ENCODE data around the gene GNAS. TPM values are rescaled to one million over a fixed set of nuclear protein-coding genes. Genes with fewer than 3 reads are reported as not detected.

The GNAS gene
- total and polyA plus RNA-seq, 9 of the 15 experiments (the other 6 are each of a cell fraction or from before 2014, with no cell fraction given) = 128 to 648 (median 266) TPM

DNA sequence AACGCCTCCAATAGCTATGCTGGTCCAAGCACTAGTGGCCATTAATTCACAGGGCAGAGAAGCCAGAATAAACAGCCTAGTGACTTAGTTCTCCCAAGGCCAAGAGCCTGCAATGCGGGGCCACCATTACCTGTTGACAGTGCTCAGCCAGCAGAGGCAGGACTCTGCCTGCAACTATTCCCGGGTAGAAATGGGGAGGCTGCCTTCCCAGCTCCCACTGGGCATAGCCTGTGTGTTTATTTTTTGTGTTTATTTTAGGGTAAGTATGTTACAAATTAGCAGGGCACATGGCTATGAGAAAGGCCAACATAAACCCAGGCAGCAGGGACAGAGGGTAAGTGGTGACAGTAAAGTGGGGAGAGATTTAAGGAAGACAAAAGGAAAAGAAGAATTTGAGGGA is 6.8 kb upstream of the GNAS start (continued):
- TF ChIP-seq MGA (IDR thresholded peaks at IDR 0.05) = no peak
- TF ChIP-seq, protein P1, sequence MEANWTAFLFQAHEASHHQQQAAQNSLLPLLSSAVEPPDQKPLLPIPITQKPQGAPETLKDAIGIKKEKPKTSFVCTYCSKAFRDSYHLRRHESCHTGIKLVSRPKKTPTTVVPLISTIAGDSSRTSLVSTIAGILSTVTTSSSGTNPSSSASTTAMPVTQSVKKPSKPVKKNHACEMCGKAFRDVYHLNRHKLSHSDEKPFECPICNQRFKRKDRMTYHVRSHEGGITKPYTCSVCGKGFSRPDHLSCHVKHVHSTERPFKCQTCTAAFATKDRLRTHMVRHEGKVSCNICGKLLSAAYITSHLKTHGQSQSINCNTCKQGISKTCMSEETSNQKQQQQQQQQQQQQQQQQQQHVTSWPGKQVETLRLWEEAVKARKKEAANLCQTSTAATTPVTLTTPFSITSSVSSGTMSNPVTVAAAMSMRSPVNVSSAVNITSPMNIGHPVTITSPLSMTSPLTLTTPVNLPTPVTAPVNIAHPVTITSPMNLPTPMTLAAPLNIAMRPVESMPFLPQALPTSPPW (CRISPR knock-in tag; IDR thresholded peaks at IDR 0.05) = no peak
- TF ChIP-seq, protein P2, sequence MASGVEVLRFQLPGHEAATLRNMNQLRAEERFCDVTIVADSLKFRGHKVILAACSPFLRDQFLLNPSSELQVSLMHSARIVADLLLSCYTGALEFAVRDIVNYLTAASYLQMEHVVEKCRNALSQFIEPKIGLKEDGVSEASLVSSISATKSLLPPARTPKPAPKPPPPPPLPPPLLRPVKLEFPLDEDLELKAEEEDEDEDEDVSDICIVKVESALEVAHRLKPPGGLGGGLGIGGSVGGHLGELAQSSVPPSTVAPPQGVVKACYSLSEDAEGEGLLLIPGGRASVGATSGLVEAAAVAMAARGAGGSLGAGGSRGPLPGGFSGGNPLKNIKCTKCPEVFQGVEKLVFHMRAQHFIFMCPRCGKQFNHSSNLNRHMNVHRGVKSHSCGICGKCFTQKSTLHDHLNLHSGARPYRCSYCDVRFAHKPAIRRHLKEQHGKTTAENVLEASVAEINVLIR (CRISPR knock-in tag; IDR thresholded peaks at IDR 0.05) = no peak
- no peak for TF ChIP-seq CGGBP1 (CRISPR knock-in tag; IDR thresholded peaks at IDR 0.05)
- no peak for TF ChIP-seq ZSCAN29 (IDR thresholded peaks at IDR 0.05)
- TF ChIP-seq ILK (tag; IDR thresholded peaks at IDR 0.05; ENCODE audit: borderline replicate concordance, low read depth) = no peak
- TF ChIP-seq EHMT2 (IDR thresholded peaks at IDR 0.05) = no peak
